ENCODE measurements around the gene BNIP3. TPM values are rescaled to one million over a fixed set of nuclear protein-coding genes. Genes with fewer than 3 reads are reported as not detected.

The BNIP3 gene
- total and polyA plus RNA-seq, 2 of the 8 experiments (the other 6 are each of a cell fraction or from before 2014, with no cell fraction given) = 25.8 to 58.9 TPM

- TF ChIP-seq GABPA (IDR thresholded peaks at IDR 0.05; ENCODE audit: borderline replicate concordance, insufficient read depth, low read length) (no peak), RAD21 (IDR thresholded peaks at IDR 0.05 in 1 of 2, conservative IDR thresholded peaks at IDR 0.05 in 1 of 2; ENCODE audit: low read depth in 2 of 2, low read length in 2 of 2) (no peak), TBP (IDR thresholded peaks at IDR 0.05; ENCODE audit: low read depth, low read length) (no peak), TEAD4 (IDR thresholded peaks at IDR 0.05; ENCODE audit: low read depth, low read length) (no peak), SIX5 (IDR thresholded peaks at IDR 0.05; ENCODE audit: low read depth, low read length) (no peak), JUN (IDR thresholded peaks at IDR 0.05; ENCODE audit: low read depth, low read length) (no peak), GTF2F1 (IDR thresholded peaks at IDR 0.05; ENCODE audit: borderline replicate concordance, low read depth, low read length) (no peak), SIN3A (conservative IDR thresholded peaks at IDR 0.05 in 1 of 2, IDR thresholded peaks at IDR 0.05 in 1 of 2; ENCODE audit: low read depth in 1 of 2, low read length in 2 of 2) (no peak), POU5F1 (IDR thresholded peaks at IDR 0.05; ENCODE audit: low read depth, low read length) (no peak), ASH2L (IDR thresholded peaks at IDR 0.05; ENCODE audit: low read length) (no peak), HDAC6 (IDR thresholded peaks at IDR 0.05; ENCODE audit: low read depth, low read length) (no peak)
Observed at GRCh38 chr10:131961777-131962662, 19.7 kb downstream of the BNIP3 start (continued).
